Neural crest cell (in vitro differentiated cells): Measurements from ENCODE around the gene CHRNE. TPM values are rescaled to one million over a fixed set of nuclear protein-coding genes. Genes with fewer than 3 reads are reported as not detected.

Experiments used
- DNase-seq: peaks from one replicate; pipeline ENCODE4 v3.0.0; 2021; ENCODE audit warnings: low read depth, mixed read lengths, low spot score
- H3K27ac Mint-ChIP-seq: one replicate; pipeline ENCODE4 v1.8.0; 2021; ENCODE audit warnings: mild to moderate bottlenecking, mixed read lengths; ENCODE audit not compliant: unreplicated experiment
- H3K27me3 Mint-ChIP-seq: 2 replicates; pipeline ENCODE4 v1.8.0; 2021; ENCODE audit warnings: low read depth, mild to moderate bottlenecking, mixed read lengths
- H3K36me3 Mint-ChIP-seq: 2 replicates; pipeline ENCODE4 v1.8.0; 2021; ENCODE audit warnings: low read depth, mild to moderate bottlenecking, mixed read lengths
- H3K4me1 Mint-ChIP-seq: 2 replicates; pipeline ENCODE4 v1.8.0; 2021; ENCODE audit warnings: mixed read lengths
- H3K4me3 Mint-ChIP-seq: one replicate; pipeline ENCODE4 v1.8.0; 2021; ENCODE audit warnings: mild to moderate bottlenecking, mixed read lengths
- H3K9me3 Mint-ChIP-seq: 2 replicates; pipeline ENCODE4 v1.8.0; 2021; ENCODE audit warnings: mixed read lengths
- total RNA-seq: library from RNA; stranded (reverse); gene quantifications from 2 replicates; pipeline ENCODE4 v1.2.1, GENCODE V29; 2021
- TF ChIP-seq, protein P1 (sequence below): fragments of 200-600 bp; sonication (generic); conservative IDR thresholded peaks from 2 replicates; pipeline ENCODE4 v1.5.0; 2021; ENCODE audit warnings: antibody characterized with exemption, mild to moderate bottlenecking

Gene CHRNE
- total RNA-seq, 1 donor from 2014 or later, result 0.21 TPM

DNA sequence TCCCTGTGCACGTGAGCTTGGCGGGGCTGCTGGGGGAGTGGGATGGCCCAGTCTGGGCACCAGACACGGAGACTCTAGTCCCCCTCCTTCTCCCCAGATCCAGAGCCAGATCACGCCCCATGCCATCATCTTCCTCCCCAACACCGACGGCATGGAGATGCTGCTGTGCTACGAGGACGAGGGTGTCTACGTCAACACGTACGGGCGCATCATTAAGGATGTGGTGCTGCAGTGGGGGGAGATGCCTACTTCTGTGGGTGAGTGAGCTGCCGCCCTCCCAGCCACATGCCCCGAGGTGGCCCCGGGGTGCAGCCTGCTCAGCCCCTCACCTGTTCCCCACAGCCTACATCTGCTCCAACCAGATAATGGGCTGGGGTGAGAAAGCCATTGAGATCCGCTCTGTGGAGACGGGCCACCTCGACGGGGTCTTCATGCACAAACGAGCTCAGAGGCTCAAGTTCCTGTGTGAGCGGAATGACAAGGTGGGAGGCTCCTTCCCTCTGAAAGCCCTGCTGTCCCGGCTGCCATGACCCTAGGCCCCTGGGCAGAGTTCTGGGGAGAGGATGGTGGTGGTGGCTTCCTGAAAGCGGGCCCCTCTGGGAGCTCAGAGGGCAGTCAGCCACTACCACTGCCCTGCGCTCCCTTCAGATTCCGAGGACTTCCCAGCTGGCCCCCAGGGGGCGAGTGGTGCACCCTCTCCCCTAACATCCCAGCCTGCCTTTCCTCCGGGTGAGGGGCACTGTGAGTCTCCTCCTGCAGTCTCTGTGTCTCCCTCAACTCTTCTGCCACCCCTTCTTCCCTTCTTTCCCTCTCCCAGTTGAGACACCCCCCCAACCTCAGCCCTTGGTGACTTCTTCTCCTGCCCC lies 6.3 kb downstream of the CHRNE start:
- H3K4me3 Mint-ChIP-seq, result no peak overlapping the region
- TF ChIP-seq, protein P1, sequence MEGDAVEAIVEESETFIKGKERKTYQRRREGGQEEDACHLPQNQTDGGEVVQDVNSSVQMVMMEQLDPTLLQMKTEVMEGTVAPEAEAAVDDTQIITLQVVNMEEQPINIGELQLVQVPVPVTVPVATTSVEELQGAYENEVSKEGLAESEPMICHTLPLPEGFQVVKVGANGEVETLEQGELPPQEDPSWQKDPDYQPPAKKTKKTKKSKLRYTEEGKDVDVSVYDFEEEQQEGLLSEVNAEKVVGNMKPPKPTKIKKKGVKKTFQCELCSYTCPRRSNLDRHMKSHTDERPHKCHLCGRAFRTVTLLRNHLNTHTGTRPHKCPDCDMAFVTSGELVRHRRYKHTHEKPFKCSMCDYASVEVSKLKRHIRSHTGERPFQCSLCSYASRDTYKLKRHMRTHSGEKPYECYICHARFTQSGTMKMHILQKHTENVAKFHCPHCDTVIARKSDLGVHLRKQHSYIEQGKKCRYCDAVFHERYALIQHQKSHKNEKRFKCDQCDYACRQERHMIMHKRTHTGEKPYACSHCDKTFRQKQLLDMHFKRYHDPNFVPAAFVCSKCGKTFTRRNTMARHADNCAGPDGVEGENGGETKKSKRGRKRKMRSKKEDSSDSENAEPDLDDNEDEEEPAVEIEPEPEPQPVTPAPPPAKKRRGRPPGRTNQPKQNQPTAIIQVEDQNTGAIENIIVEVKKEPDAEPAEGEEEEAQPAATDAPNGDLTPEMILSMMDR, result no peak
- H3K9me3 Mint-ChIP-seq, result no peaks in the 10 kb centered on the region
- DNase-seq, result no peak
- peaks cover 8% of the 10 kb centered on the region for H3K27me3 Mint-ChIP-seq
- no peaks in the 10 kb centered on the region for H3K36me3 Mint-ChIP-seq
- no peak overlapping the region for H3K27ac Mint-ChIP-seq
- H3K4me1 Mint-ChIP-seq, result peaks cover 4% of the 10 kb centered on the region

DNA sequence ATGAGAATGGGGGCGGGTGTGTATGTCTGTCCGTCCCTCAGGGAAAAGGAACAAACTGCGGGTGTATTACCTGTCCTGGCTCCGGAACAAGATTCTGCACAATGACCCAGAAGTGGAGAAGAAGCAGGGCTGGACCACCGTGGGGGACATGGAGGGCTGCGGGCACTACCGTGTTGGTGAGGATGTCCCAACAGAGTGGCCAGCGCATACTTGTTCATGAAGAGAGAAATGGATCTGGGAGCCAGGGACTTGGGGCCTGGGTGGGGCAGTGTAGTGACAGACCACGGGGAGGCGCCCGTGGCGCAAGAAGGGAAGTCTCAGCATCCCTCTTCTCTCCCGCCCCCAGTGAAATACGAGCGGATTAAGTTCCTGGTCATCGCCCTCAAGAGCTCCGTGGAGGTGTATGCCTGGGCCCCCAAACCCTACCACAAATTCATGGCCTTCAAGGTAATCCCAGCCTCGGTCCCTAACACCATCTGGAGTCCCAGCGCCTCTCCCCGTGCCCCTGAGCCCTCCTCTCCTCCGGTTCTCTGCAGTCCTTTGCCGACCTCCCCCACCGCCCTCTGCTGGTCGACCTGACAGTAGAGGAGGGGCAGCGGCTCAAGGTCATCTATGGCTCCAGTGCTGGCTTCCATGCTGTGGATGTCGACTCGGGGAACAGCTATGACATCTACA lies 7.1 kb downstream of the CHRNE start:
- Mint-ChIP-seq H3K4me3 (no peak overlapping the region), H3K9me3 (no peaks in the 10 kb centered on the region), H3K4me1 (peaks cover 4% of the 10 kb centered on the region), H3K36me3 (no peaks in the 10 kb centered on the region), H3K27me3 (peaks cover 8% of the 10 kb centered on the region), H3K27ac (no peak overlapping the region)
- TF ChIP-seq, protein P1, result no peak
- DNase-seq, result no peak

DNA sequence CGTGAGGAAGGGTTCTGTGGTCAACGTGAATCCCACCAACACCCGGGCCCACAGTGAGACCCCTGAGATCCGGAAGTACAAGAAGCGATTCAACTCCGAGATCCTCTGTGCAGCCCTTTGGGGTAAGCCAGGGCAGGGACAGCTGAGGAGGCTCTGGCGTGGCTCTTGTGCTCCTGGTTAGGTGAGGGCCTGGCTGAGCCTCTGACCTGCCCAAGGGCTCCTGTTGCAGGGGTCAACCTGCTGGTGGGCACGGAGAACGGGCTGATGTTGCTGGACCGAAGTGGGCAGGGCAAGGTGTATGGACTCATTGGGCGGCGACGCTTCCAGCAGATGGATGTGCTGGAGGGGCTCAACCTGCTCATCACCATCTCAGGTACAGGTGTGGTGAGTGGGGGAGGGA lies 7.8 kb downstream of the CHRNE start:
- Mint-ChIP-seq H3K27me3 (peaks cover 8% of the 10 kb centered on the region), H3K4me3 (no peak overlapping the region), H3K4me1 (peaks cover 4% of the 10 kb centered on the region), H3K9me3 (no peaks in the 10 kb centered on the region), H3K36me3 (no peaks in the 10 kb centered on the region), H3K27ac (no peak overlapping the region)
- no peak for DNase-seq
- TF ChIP-seq, protein P1, result no peak

DNA sequence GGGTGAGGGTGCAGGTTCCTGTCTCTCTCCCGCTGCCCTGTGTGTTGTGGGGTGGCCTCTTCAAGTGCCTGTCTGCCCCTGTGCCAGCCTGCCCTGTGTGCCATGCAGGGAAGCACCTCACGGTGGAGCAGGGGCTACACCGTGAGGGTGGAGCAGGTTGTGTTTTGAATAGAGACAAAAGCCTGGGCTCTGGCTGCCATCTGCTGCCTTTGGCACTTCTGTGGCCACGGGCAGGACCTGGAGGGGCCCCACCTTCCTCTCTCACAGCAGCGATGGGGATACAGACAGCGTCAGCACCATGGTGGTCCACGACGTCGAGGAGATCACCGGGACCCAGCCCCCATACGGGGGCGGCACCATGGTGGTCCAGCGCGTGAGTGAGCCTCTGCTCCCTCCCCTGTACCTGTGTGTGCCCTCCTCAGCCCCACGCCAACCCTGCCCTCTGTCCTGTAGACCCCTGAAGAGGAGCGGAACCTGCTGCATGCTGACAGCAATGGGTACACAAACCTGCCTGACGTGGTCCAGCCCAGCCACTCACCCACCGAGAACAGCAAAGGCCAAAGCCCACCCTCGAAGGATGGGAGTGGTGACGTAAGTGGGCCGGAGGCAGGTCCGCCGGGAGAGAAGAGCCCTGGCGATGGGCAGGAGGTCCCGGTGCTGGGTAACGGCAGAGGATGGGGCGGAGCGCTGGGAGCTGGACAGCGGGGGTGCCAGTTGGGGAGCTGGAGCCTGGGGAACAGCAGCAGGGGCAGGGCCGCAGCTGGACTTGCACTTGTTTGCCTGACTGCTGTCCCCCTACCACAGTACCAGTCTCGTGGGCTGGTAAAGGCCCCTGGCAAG lies 9.0 kb downstream of the CHRNE start:
- H3K4me3 Mint-ChIP-seq, result no peak overlapping the region
- H3K9me3 Mint-ChIP-seq, result no peaks in the 10 kb centered on the region
- peaks cover 4% of the 10 kb centered on the region for H3K4me1 Mint-ChIP-seq
- peaks cover 3% of the 10 kb centered on the region for H3K27me3 Mint-ChIP-seq
- TF ChIP-seq, protein P1, result no peak
- no peak overlapping the region for H3K27ac Mint-ChIP-seq
- no peaks in the 10 kb centered on the region for H3K36me3 Mint-ChIP-seq
- no peak for DNase-seq

DNA sequence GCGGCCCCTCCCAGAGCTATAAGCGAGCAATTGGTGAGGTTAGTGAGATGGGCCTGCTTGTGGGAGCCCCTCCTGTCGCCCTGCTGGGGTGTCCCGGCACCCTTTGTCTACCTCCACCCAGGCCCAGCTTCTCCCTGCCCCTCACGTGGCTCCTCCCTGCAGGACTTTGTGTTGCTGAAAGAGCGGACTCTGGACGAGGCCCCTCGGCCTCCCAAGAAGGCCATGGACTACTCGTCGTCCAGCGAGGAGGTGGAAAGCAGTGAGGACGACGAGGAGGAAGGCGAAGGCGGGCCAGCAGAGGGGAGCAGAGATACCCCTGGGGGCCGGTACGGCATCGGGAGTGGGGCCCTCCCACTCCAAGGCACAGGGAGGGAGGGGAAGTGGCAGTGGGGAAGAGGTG lies 9.6 kb downstream of the CHRNE start:
- no peaks in the 10 kb centered on the region for H3K27me3 Mint-ChIP-seq
- no peaks in the 10 kb centered on the region for H3K36me3 Mint-ChIP-seq
- TF ChIP-seq, protein P1, result no peak
- peaks cover under 1% of the 10 kb centered on the region for H3K4me1 Mint-ChIP-seq
- no peak overlapping the region for H3K27ac Mint-ChIP-seq
- no peak for DNase-seq
- H3K9me3 Mint-ChIP-seq, result no peaks in the 10 kb centered on the region
- H3K4me3 Mint-ChIP-seq, result no peak overlapping the region
